Muscle of back (tissue), 11 donors: ENCODE data around the gene GSTO2. TPM values are rescaled to one million over a fixed set of nuclear protein-coding genes. Genes with fewer than 3 reads are reported as not detected.
A peak's percentile ranks its signal among the peaks of the same experiment; 100 is the strongest.

Experiments used
- DNase-seq, 3 donors: peaks; one replicate each; pipeline versions ENCODE4 v3.0.0 to v3.0.0-alpha.2; 2013
- polyA plus RNA-seq, 10 donors: library from polyadenylated mRNA; unstranded; fragments of 120-200 nt; gene quantifications; one replicate each; pipeline ENCODE4 v1.2.1, GENCODE V29; 2013; ENCODE audit not compliant: insufficient read length in 10 of 10

GSTO2 gene
- polyA plus RNA-seq, 10 donors = 0.64 to 3.4 (median 1.2) TPM

DNA sequence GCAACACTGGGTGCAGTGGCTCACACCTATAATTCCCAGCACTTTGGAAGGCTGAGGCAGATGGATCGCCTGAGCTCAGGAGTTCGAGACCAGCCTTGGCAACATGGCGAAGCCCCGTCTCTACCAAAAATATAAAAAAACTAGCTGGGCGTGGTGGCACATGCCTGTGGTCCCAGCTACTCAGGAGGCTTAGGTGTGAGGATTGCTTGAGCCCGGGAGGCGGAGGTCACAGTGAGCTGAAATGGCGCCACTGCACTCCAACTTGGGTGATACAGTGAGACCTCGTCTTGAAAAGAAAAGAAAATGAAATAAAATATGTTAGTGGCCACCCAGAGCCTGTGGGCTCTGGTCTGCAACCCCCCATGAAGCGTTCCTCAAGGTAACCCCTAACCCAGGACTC is 55.9 kb downstream of the GSTO2 start:
- DNase-seq = no peak

DNA sequence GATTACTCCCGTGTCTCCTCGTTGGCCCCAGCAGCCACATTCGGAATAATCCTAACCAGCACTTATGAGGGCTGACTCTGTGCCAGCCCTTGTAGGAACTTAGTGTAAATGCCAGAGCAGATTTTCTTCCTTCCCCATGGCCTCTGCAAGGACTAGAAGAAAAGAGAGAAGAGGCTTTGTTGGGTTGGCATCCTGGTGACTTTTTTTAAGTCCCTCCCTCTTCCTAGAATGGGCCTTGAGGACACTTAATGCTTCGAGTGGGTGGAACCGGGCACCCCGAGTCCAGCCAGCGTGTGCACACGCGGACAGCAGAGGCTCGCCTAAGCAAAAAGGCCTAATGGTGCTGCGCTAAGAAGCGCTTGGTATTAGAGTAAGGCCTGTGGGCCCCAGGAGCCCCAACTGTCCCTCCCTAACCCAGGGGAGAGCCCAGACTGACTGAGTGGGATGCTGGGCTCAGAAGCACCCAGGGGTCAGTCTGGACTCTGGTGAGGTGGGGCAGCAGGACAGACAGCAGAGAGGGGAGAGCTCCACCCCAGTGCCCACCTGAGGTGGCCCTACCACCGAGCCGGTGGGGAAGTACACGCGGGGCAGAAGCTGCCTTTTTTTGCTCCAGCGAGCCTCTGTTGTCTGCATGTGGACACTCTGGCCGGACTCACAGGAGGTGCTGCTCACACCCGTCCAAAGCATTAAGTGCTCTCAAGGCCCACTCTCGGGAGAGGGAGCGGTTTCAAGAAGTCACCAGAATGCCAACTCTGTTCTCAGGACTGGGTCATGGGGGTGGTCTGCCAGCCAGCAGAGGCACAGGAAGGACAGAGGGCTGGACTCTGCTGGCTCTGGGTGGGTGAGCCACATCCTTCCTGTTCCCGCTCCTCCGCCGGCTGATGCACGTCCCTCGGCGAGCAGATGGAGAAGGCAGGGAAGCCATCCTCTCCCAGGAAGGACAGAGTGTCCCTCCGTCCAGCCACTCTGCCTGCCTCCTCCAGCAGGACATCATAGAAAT is 56.8 kb downstream of the GSTO2 start:
- DNase-seq = no peak

GRCh38 chr10:104326991-104327610 is 58.1 kb downstream of the GSTO2 start:
- DNase-seq = no peak

GRCh38 chr10:104327745-104328645 is 59.0 kb downstream of the GSTO2 start:
- peak in 2 of 3 donors; percentile 81 for DNase-seq

DNA sequence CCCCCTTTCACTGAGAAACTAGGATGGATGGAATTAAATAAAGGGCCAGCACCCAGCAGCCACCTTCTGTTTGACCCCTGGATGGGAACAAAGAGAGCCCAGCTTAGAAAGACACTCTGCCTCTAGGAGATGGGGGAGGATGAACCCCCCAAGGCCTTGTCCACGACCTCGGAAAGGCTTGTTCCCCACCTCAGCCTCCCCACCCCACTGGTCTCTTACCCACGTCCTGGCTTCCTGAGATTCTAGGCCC is 59.6 kb downstream of the GSTO2 start:
- DNase-seq = peak in 1 of 3 donors; percentile 91

DNA sequence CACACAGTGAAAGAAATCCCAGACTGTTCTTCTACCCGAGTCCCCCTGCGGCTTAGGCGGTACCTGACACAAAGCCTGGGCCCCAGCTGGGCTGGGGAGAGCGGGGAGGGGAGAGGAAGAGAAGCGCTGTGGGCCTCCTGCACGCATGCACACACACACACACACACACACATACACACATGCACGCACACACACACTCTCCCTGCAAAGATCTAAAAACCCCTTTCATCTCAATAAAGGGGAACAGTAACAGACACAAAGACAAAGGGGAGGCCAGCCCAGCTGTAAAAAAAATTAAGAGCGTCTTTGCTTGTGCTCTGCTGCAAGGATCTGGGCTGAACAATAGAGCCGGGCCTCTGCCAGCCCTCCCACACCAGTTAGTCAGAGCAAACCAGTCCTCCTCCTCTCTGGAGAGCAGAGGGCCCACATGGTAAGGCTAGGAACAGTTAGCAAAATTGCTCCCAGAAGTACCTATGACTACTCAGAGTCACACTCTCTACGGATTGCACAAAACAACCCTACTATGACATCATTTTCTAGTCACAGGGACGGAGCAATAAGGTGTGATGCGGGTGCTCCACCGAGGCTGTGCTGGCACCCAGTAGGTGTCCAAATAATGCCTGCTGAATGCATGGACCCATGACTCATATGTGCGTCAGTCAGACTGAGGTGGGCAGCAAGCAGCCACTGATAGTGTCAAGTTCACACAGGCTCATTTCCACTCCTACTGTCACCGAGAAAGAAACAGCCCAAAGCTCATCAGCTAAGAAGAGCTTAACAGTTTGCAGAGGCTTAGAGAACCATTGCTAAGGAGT is 60.1 kb downstream of the GSTO2 start:
- DNase-seq = peak; percentile 65 to 87 (median 77)

DNA sequence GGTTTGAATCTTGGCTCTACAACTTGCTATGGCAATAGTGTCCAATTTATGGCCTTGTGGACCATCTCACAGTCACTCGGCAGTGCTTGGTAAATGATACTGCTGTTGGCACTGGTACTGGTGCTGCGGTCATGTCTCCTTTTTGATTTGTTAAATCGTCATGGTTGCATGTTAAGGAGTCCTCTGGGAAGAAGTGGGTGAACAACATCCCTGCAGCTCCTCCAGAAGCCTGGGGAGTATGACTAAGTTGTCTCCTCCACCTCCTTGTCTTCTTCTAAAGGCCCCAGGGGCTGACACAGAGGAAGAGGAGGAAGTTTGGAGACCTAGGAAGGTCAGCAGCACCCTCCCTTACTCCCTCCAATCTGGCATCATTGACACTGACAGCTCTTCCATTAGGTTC is 60.8 kb downstream of the GSTO2 start:
- DNase-seq = peak in 1 of 3 donors; percentile 65

DNA sequence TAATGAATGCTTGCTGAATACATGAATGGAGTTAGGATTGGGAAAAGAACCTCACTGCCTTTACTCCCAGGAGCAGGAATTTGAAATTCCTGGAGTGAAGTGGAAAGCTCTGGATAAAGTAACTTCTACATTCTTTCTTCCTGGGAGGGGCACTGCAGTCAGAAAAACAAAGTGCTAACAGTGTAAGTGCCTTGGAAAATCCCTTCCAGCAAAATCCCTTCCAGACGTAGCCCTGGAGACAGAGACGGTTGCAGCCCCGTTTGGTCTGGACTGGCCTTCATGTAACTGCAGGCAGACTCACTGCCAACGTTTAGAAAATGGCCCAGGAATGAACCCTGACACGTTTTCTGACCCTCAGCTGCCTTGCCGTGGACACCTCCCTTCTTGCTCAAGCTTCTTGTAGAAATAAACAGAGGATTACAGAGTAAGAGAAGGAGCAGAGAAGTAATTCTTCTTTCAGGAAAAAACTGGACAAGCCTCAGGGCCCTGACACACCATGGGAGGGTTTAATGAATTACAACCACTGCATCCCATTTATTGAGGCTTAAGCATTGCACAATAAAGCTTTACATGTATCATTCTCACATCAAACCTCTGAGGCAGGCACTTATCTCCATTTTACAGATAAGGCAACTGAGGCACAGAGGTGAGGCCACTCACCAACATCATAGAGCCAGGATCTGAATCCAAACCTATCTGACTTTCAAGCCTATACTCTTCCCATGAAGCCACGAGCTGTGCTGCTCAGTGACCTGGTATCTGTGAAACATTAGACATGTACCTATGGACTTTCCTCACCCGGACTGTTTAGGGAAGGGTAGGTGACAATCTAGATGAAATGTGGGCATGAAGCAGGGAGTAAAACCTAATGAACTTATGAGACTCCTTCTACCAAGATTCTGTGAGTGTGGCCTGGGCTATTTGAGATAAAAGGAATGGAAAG is 61.5 kb downstream of the GSTO2 start:
- peak; percentile 85 to 96 (median 92) for DNase-seq

- DNase-seq = peak in 1 of 3 donors; percentile 71
Measured at GRCh38 chr10:104331208-104331838, 62.3 kb downstream of the GSTO2 start.

DNA sequence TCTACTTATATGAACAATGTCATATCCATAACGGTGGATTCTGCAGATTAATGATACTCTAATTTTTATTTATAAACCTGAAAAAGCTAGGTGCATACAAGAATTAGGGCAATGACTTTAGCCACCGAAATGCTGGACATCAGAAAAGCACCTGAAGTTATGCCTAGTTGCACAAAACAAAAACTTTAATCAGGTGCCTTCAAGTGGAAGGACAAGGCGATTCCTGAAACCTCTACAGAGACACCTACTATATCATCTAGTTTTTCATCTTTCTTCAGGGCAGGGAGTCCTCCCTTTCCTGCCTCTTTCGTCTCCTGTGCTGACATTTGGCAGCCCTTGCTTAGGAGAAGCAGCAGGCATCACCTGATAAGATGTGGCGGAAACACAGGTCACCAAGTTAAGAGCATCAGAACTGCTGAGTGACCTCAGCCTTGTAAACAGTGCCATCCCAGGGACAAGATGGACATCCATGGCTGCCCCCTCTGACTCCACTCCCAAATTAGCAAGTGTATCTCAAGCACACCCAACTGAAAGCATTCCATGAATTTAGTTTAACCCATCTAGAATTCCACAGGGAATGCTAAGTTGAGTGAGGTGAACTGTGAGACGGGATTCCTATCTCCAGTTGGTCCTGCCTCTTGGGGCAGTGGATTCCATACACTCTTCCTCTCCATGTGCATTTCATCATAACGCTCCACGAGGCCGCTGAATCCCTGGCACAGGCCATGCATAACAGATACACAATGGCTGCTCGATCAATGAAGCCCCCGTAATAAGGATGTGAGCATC is 63.5 kb downstream of the GSTO2 start:
- DNase-seq = no peak

DNA sequence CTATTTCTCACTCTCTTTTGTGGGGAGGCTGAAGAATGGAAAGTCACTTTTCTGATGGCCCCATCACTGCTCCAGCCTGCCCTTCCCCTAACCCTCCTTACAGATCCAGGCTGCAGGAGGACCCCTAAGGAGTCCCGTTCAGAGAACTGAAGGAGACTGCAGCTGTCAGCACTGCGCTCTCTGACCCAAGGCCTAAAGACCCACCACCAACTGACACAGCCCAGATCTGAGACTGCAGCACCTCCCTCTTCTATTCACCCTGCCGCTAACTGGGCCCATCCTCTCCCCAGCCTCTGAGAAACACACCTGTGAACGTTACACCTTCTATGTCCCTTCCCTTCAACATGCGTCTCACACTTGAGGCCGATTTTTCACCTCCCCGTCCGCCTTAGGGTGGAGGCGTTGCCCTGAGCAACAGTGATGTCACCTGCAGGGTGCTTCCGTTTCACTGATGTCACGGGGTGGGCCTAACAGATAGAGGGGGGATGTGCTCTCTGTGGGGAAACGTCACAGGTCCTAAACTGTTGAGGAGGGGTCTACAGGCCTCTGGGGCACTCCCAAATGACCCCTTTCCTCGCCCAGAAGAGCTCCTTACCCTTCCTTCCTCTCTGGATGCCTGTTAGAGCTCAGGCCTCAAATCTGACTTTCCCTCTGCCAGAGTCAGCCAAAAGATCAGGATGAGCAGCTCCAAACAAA is 64.2 kb downstream of the GSTO2 start:
- no peak for DNase-seq

GRCh38 chr10:104333728-104334373 is 64.9 kb downstream of the GSTO2 start:
- DNase-seq = no peak

GRCh38 chr10:104334561-104334960 is 65.6 kb downstream of the GSTO2 start:
- no peak for DNase-seq

DNA sequence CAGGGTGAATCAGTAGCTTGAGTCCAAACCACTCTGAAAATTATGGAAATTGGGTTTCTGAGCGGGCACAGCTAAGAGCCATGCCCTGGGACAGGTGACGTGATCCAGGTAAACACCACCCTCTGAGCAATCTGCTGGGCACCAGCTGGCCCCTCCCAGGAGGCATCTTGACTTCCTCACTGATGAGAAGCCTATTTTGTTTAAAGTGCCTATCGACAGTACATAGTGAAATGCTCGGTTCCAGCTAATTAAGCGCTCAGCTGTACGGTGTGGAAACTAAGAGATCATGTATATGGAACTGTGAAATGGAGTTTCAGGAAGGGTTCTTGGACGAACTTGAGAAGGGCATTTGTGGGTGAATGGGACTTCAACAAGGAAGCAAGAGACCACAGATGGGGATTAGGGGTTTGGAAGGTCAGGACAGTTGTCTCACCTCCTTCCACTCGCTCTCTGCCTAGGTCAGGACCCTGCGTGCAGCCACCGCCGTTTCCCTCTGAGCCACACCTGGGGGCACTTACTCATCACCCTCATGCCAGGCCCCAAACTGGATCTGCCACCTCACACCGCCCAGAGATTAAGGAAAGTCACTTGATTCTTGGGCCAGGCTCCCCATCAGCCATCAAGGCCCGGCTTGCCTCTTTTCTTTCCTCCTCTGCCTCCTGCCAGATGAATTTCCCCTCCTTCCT is 66.1 kb downstream of the GSTO2 start:
- DNase-seq = no peak

- peak in 1 of 3 donors; percentile 58 for DNase-seq
Measured at GRCh38 chr10:104336821-104337467, 68.0 kb downstream of the GSTO2 start.

- no peak for DNase-seq
Measured at GRCh38 chr10:104337521-104337984, 68.6 kb downstream of the GSTO2 start.
